Measurements from ENCODE around the gene SORCS2. TPM values are rescaled to one million over a fixed set of nuclear protein-coding genes. Genes with fewer than 3 reads are reported as not detected.

Gene SORCS2
- total RNA-seq, 1 donor from 2014 or later = 13.4 TPM

GRCh38 chr4:7710576-7711306 lies 518.4 kb downstream of the SORCS2 start:
- Mint-ChIP-seq H3K9me3 (no peaks in the 10 kb centered on the region), H3K27ac (no peak overlapping the region), H3K4me1 (ENCODE audit: unreplicated experiment) (peaks cover 12% of the 10 kb centered on the region), H3K36me3 (peaks cover 4% of the 10 kb centered on the region), H3K27me3 (no peaks in the 10 kb centered on the region), H3K4me3 (no peak overlapping the region)
- no peak for TF ChIP-seq CTCF (conservative IDR thresholded peaks at IDR 0.05)
- no peak for DNase-seq (ENCODE audit: extremely low spot score, unreplicated experiment)

- H3K27me3 Mint-ChIP-seq = peaks cover 3% of the 10 kb centered on the region
- peaks cover 8% of the 10 kb centered on the region for H3K36me3 Mint-ChIP-seq
- H3K4me1 Mint-ChIP-seq (ENCODE audit: unreplicated experiment) = peaks cover 12% of the 10 kb centered on the region
- H3K27ac Mint-ChIP-seq = no peak overlapping the region
- no peaks in the 10 kb centered on the region for H3K9me3 Mint-ChIP-seq
- no peak for TF ChIP-seq CTCF (conservative IDR thresholded peaks at IDR 0.05)
- no peak for DNase-seq (ENCODE audit: extremely low spot score, unreplicated experiment)
- no peak overlapping the region for H3K4me3 Mint-ChIP-seq
These were observed 519.1 kb downstream of the SORCS2 start for GRCh38 chr4:7711307-7711963.

- no peak for TF ChIP-seq CTCF (conservative IDR thresholded peaks at IDR 0.05)
- Mint-ChIP-seq H3K27me3 (peaks cover 5% of the 10 kb centered on the region), H3K36me3 (peaks cover 8% of the 10 kb centered on the region), H3K4me1 (ENCODE audit: unreplicated experiment) (peaks cover 12% of the 10 kb centered on the region), H3K9me3 (no peaks in the 10 kb centered on the region), H3K4me3 (no peak overlapping the region), H3K27ac (no peak overlapping the region)
- no peak for DNase-seq (ENCODE audit: extremely low spot score, unreplicated experiment)
These were observed 519.8 kb downstream of the SORCS2 start for GRCh38 chr4:7712021-7712671.

GRCh38 chr4:7713757-7714156 lies 521.4 kb downstream of the SORCS2 start:
- H3K27me3 Mint-ChIP-seq = peaks cover 10% of the 10 kb centered on the region
- TF ChIP-seq CTCF (conservative IDR thresholded peaks at IDR 0.05) = no peak
- no peaks in the 10 kb centered on the region for H3K9me3 Mint-ChIP-seq
- H3K4me3 Mint-ChIP-seq = no peak overlapping the region
- DNase-seq (ENCODE audit: extremely low spot score, unreplicated experiment) = no peak
- H3K36me3 Mint-ChIP-seq = peaks cover 8% of the 10 kb centered on the region
- H3K27ac Mint-ChIP-seq = no peak overlapping the region
- H3K4me1 Mint-ChIP-seq (ENCODE audit: unreplicated experiment) = peaks cover 8% of the 10 kb centered on the region

GRCh38 chr4:7714176-7714575 lies 521.8 kb downstream of the SORCS2 start:
- Mint-ChIP-seq H3K27ac (no peak overlapping the region), H3K4me1 (ENCODE audit: unreplicated experiment) (peaks cover 8% of the 10 kb centered on the region), H3K36me3 (peaks cover 8% of the 10 kb centered on the region), H3K27me3 (peaks cover 13% of the 10 kb centered on the region), H3K9me3 (no peaks in the 10 kb centered on the region), H3K4me3 (no peak overlapping the region)
- TF ChIP-seq CTCF (conservative IDR thresholded peaks at IDR 0.05) = no peak
- no peak for DNase-seq (ENCODE audit: extremely low spot score, unreplicated experiment)
